ENCODE data around the gene MEGF10. TPM values are rescaled to one million over a fixed set of nuclear protein-coding genes. Genes with fewer than 3 reads are reported as not detected.

The MEGF10 gene
- total and polyA plus RNA-seq, 2 of the 8 experiments (the other 6 are each of a cell fraction or from before 2014, with no cell fraction given), result 38.2 to 53.1 TPM

DNA sequence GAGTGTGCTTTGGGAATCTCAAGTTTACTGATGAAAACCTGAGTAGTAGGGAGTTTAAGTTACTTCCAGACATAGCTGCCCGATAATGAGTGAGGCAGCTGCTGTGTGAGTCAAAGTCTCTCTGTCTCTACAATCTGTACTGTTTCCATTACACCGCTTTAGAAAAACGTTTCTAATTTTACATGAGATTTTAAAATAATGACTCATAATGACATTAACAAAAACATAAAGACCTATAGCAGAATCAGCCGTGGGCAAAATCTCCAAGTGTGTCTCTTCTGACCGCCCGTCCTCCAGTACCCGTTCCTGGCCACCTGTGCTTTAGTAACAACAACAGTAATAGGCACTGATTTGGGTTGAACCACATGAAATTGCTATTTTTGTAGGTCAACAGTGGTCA is 157.2 kb downstream of the MEGF10 start:
- H3K18ac ChIP-seq (ENCODE audit: extremely low read depth, low read length), result no peak overlapping the region
- TF ChIP-seq SP2 (IDR thresholded peaks at IDR 0.05; ENCODE audit: low read length), result no peak
- TF ChIP-seq EZH2 (IDR thresholded peaks at IDR 0.05; ENCODE audit: low read depth, low read length, severe bottlenecking), result no peak
- TF ChIP-seq RAD21 (IDR thresholded peaks at IDR 0.05 in 1 of 2, conservative IDR thresholded peaks at IDR 0.05 in 1 of 2; ENCODE audit: low read depth in 2 of 2, low read length in 2 of 2), result no peak
- TF ChIP-seq CBX8 (IDR thresholded peaks at IDR 0.05; ENCODE audit: borderline replicate concordance, low read depth, low read length), result no peak
- no peak for TF ChIP-seq JUND (IDR thresholded peaks at IDR 0.05; ENCODE audit: low read length)
- TF ChIP-seq CBX5 (IDR thresholded peaks at IDR 0.05; ENCODE audit: low read depth, low read length), result no peak
- TF ChIP-seq TEAD4 (IDR thresholded peaks at IDR 0.05; ENCODE audit: low read depth, low read length), result no peak
- no peak for TF ChIP-seq RFX5 (IDR thresholded peaks at IDR 0.05; ENCODE audit: borderline replicate concordance, low read depth, low read length)
- no peak for TF ChIP-seq YY1 (IDR thresholded peaks at IDR 0.05; ENCODE audit: low read depth, low read length)
- no peak for TF ChIP-seq ZNF274 (IDR thresholded peaks at IDR 0.05; ENCODE audit: borderline replicate concordance, extremely low read depth, low read length)
- no peak overlapping the region for H2BK20ac ChIP-seq (ENCODE audit: low read length)
- no peak overlapping the region for H2BK15ac ChIP-seq (ENCODE audit: low read length)
- H3K9ac ChIP-seq (replicated peaks in 1 of 4; ENCODE audit: extremely low read depth in 1 of 4, low read depth in 3 of 4, low read length in 3 of 4), result no peak overlapping the region
- no peak for DNase-seq (ENCODE audit: low read depth in 1 of 2, low spot score in 2 of 2)
- H4K91ac ChIP-seq (replicated peaks; ENCODE audit: insufficient read length, low read length), result no peak overlapping the region
- no peak overlapping the region for H3K23ac ChIP-seq (ENCODE audit: insufficient read length)
- peaks cover 0 to 44% (median 12%) of the 10 kb centered on the region in 4 experiments; a peak in 6 of 8 replicates for H3K36me3 ChIP-seq (ENCODE audit: control insufficient read depth in 2 of 4, insufficient read depth in 4 of 4, low read length in 3 of 4)
- no peak overlapping the region for H3K4me2 ChIP-seq (ENCODE audit: insufficient read depth in 1 of 2, low read depth in 2 of 2, low read length in 2 of 2)
- H4K20me1 ChIP-seq (replicated peaks in 1 of 2; ENCODE audit: control insufficient read depth in 1 of 2, insufficient read depth in 2 of 2, low read length in 2 of 2), result peaks cover 0 to under 1% of the 10 kb centered on the region in 2 experiments
- H2BK12ac ChIP-seq (ENCODE audit: low read depth, low read length), result no peak overlapping the region
- no peak overlapping the region for H4K8ac ChIP-seq (ENCODE audit: extremely low read depth, insufficient read depth, low read length)
- no peaks in the 10 kb centered on the region for H3K79me1 ChIP-seq (ENCODE audit: low read depth, low read length)
- no peak for FAIRE-seq
- H3K56ac ChIP-seq (replicated peaks; ENCODE audit: insufficient read length, low read depth, low read length), result no peak overlapping the region
- WGBS, 2 experiments (ENCODE audit: extremely low coverage in 1 of 2, insufficient coverage in 1 of 2, insufficient read length in 1 of 2, insufficient replicate concordance in 2 of 2, low coverage in 1 of 2, low lambda C conversion rate in 2 of 2, missing lambda C conversion rate in 1 of 2), result 94% methylated on average over 7 of the region's 7 CpGs; no CpG with 5 or more reads in 1 of the 2 experiments
- ChIA-PET POLR2A (ENCODE audit: partially characterized antibody) (no interaction called here), CTCF (ENCODE audit: partially characterized antibody) (interaction anchor here (3.0 kb wide), 1 partner anchor 43 kb away, joined by 10 read pairs; no protein-coding TSS in a partner anchor)
- no peaks in the 10 kb centered on the region for H3K23me2 ChIP-seq (ENCODE audit: low read depth, low read length)
- no peak overlapping the region for H3K4ac ChIP-seq (replicated peaks; ENCODE audit: insufficient read length, low read depth, low read length)
- H3K14ac ChIP-seq (ENCODE audit: insufficient read length), result no peak overlapping the region
- H3K79me2 ChIP-seq (ENCODE audit: control insufficient read depth in 1 of 2, insufficient read depth in 2 of 2, low read length in 2 of 2), result no peaks in the 10 kb centered on the region
- no peak overlapping the region for H2BK120ac ChIP-seq (replicated peaks; ENCODE audit: low read depth, low read length)
- H4K5ac ChIP-seq (ENCODE audit: insufficient read length, low read depth, low read length), result no peak overlapping the region
- H2BK5ac ChIP-seq (ENCODE audit: low read depth, low read length), result no peak overlapping the region
- H3K4me3 ChIP-seq (ENCODE audit: extremely low read depth in 1 of 4, insufficient read depth in 2 of 4, low read depth in 3 of 4, low read length in 4 of 4), result no peak overlapping the region
- H2AFZ ChIP-seq (ENCODE audit: low read length), result no peak overlapping the region
- no peaks in the 10 kb centered on the region for H3K9me3 ChIP-seq (ENCODE audit: insufficient read depth in 2 of 2, low read depth in 1 of 2, low read length in 1 of 2)
- H3K27me3 ChIP-seq (replicated peaks in 1 of 4; ENCODE audit: control insufficient read depth in 3 of 4, extremely low read depth in 1 of 4, insufficient read depth in 3 of 4, low read length in 3 of 4), result no peaks in the 10 kb centered on the region
- no peak overlapping the region for H2AK5ac ChIP-seq (ENCODE audit: low read depth, low read length)
- H3K27ac ChIP-seq (ENCODE audit: low read depth, low read length), result no peak overlapping the region
- no peaks in the 10 kb centered on the region for H3K4me1 ChIP-seq (replicated peaks in 1 of 4; ENCODE audit: control insufficient read depth in 3 of 4, insufficient read depth in 4 of 4, low read length in 3 of 4)

Data from H1 (cell line).